H1 (cell line): Measurements from ENCODE around the gene ICAM2. TPM values are rescaled to one million over a fixed set of nuclear protein-coding genes. Genes with fewer than 3 reads are reported as not detected.

Source experiments
- CTCF ChIA-PET: fragments of 300-600 bp; sonication (Branson Sonifier 250); formaldehyde crosslinking; loops from one replicate; lab custom pipeline; 2021; ENCODE audit not compliant: partially characterized antibody; lab: Charles Lee
- POLR2A ChIA-PET: fragments of 300-600 bp; sonication (Branson Sonifier 250); formaldehyde crosslinking; loops from one replicate; lab custom pipeline; 2021; ENCODE audit warnings: inconsistent platforms; ENCODE audit not compliant: partially characterized antibody; lab: Charles Lee
- DNase-seq, 2 experiments: peaks; one replicate each; pipeline versions ENCODE4 v3.0.0 to v3.0.0-alpha.2; 2010 to 2022; ENCODE audit warnings: low spot score in 2 of 2, low read depth in 1 of 2, mixed read lengths in 1 of 2
- FAIRE-seq: peaks from 2 replicates; lab custom pipeline; 2011; peaks lifted over from hg19 to GRCh38; lab: Jason Lieb, UNC
- H2AFZ ChIP-seq: 2 replicates; pipeline ENCODE4 v1.8.1; 2012; ENCODE audit warnings: low read length, inconsistent platforms
- H2AK5ac ChIP-seq: 2 replicates; pipeline ENCODE4 v1.6.1; 2013; ENCODE audit warnings: low read depth, low read length
- H2BK120ac ChIP-seq: replicated peaks from 2 replicates; pipeline ENCODE3; 2013; ENCODE audit warnings: low read depth, low read length, inconsistent platforms
- H2BK12ac ChIP-seq: 2 replicates; pipeline ENCODE4 v1.6.1; 2013; ENCODE audit warnings: low read depth, low read length
- H2BK15ac ChIP-seq: 2 replicates; pipeline ENCODE4 v1.6.1; 2013; ENCODE audit warnings: low read length
- H2BK20ac ChIP-seq: 2 replicates; pipeline ENCODE4 v1.6.1; 2013; ENCODE audit warnings: low read length
- H2BK5ac ChIP-seq: 2 replicates; pipeline ENCODE4 v1.6.1; 2013; ENCODE audit warnings: low read depth, low read length
- H3K14ac ChIP-seq: 2 replicates; pipeline ENCODE4 v1.6.1; 2013; ENCODE audit warnings: inconsistent platforms; ENCODE audit not compliant: insufficient read length
- H3K18ac ChIP-seq: 2 replicates; pipeline ENCODE4 v1.6.1; 2013; ENCODE audit warnings: low read length; ENCODE audit errors: extremely low read depth
- H3K23ac ChIP-seq: 2 replicates; pipeline ENCODE4 v1.6.1; 2013; ENCODE audit warnings: inconsistent platforms; ENCODE audit not compliant: insufficient read length
- H3K23me2 ChIP-seq: 2 replicates; pipeline ENCODE4 v1.6.1; 2013; ENCODE audit warnings: low read depth, low read length
- H3K27ac ChIP-seq: 2 replicates; pipeline ENCODE4 v1.6.1; 2011; ENCODE audit warnings: low read depth, low read length, inconsistent platforms
- H3K27me3 ChIP-seq, 4 experiments: replicated peaks in 1 of 4; 1 replicate in 1 of 4; 2 replicates in 3 of 4; pipeline versions ENCODE4 v1.6.1 to v1.8.1; 2011 to 2013; ENCODE audit warnings: low read length in 3 of 4, mild to moderate bottlenecking in 3 of 4, inconsistent platforms in 2 of 4, mixed read lengths in 2 of 4, moderate library complexity in 1 of 4; ENCODE audit not compliant: control insufficient read depth in 3 of 4, insufficient read depth in 3 of 4; ENCODE audit errors: extremely low read depth in 1 of 4
- H3K36me3 ChIP-seq, 4 experiments: 2 replicates each; pipeline versions ENCODE4 v1.6.1 to v1.8.1; 2011 to 2013; ENCODE audit warnings: mild to moderate bottlenecking in 4 of 4, low read length in 3 of 4, moderate library complexity in 2 of 4, control low read depth in 1 of 4, inconsistent platforms in 1 of 4; ENCODE audit not compliant: insufficient read depth in 4 of 4, control insufficient read depth in 2 of 4
- H3K4ac ChIP-seq: replicated peaks from 2 replicates; pipeline ENCODE3; 2013; ENCODE audit warnings: low read length, low read depth, mixed read lengths, inconsistent platforms; ENCODE audit not compliant: insufficient read length
- H3K4me1 ChIP-seq, 4 experiments: replicated peaks in 1 of 4; 1 replicate in 1 of 4; 2 replicates in 3 of 4; pipeline versions ENCODE4 v1.6.1 to v1.8.1; 2011 to 2013; ENCODE audit warnings: low read length in 3 of 4, inconsistent platforms in 2 of 4, mixed read lengths in 1 of 4; ENCODE audit not compliant: insufficient read depth in 4 of 4, control insufficient read depth in 3 of 4
- H3K4me2 ChIP-seq, 2 experiments: 2 replicates each; pipeline versions ENCODE4 v1.6.1 to v1.8.1; 2011 to 2013; ENCODE audit warnings: low read depth in 2 of 2, low read length in 2 of 2, control low read depth in 1 of 2, inconsistent platforms in 1 of 2, mild to moderate bottlenecking in 1 of 2; ENCODE audit not compliant: insufficient read depth in 1 of 2
- H3K4me3 ChIP-seq, 4 experiments: fragments of 200-600, 300-600 bp in 1 of 4; sonication (generic), shearing (Covaris generic), sonication (Bioruptor Twin) in 1 of 4; 2 replicates each; pipeline versions ENCODE4 v1.5.1 to v1.8.1; 2011 to 2016; ENCODE audit warnings: low read length in 4 of 4, low read depth in 3 of 4, control low read depth in 2 of 4, inconsistent platforms in 2 of 4, mild to moderate bottlenecking in 2 of 4, mixed read lengths in 1 of 4, moderate library complexity in 1 of 4; ENCODE audit not compliant: insufficient read depth in 2 of 4; ENCODE audit errors: extremely low read depth in 1 of 4
- H3K56ac ChIP-seq: replicated peaks from 2 replicates; pipeline ENCODE3; 2013; ENCODE audit warnings: low read depth, mild to moderate bottlenecking, mixed read lengths, low read length, inconsistent platforms; ENCODE audit not compliant: insufficient read length
- H3K79me1 ChIP-seq: 2 replicates; pipeline ENCODE4 v1.6.1; 2013; ENCODE audit warnings: low read depth, low read length, control low read depth
- H3K79me2 ChIP-seq, 2 experiments: 2 replicates each; pipeline versions ENCODE4 v1.6.1 to v1.8.1; 2012 to 2013; ENCODE audit warnings: low read length in 2 of 2, mild to moderate bottlenecking in 2 of 2, inconsistent platforms in 1 of 2; ENCODE audit not compliant: insufficient read depth in 2 of 2, control insufficient read depth in 1 of 2
- H3K9ac ChIP-seq, 4 experiments: replicated peaks in 1 of 4; 1 replicate in 1 of 4; 2 replicates in 3 of 4; pipeline versions ENCODE4 v1.6.1 to v1.8.1; 2011 to 2013; ENCODE audit warnings: low read depth in 3 of 4, low read length in 3 of 4, control low read depth in 2 of 4, mild to moderate bottlenecking in 2 of 4, moderate library complexity in 2 of 4, inconsistent platforms in 1 of 4; ENCODE audit errors: extremely low read depth in 1 of 4
- H3K9me3 ChIP-seq, 2 experiments: 2 replicates each; pipeline versions ENCODE4 v1.6.1 to v1.8.1; 2012 to 2013; ENCODE audit warnings: mild to moderate bottlenecking in 2 of 2, moderate library complexity in 2 of 2, control low read depth in 1 of 2, inconsistent platforms in 1 of 2, low read depth in 1 of 2, low read length in 1 of 2, mixed read lengths in 1 of 2; ENCODE audit not compliant: insufficient read depth in 2 of 2
- H4K20me1 ChIP-seq, 2 experiments: replicated peaks in 1 of 2; 2 replicates each; pipeline versions ENCODE3 to v1.8.1; 2011 to 2013; ENCODE audit warnings: inconsistent platforms in 2 of 2, low read length in 2 of 2, mild to moderate bottlenecking in 1 of 2; ENCODE audit not compliant: insufficient read depth in 2 of 2, control insufficient read depth in 1 of 2
- H4K5ac ChIP-seq: 2 replicates; pipeline ENCODE4 v1.6.1; 2013; ENCODE audit warnings: low read length, low read depth, mixed read lengths, inconsistent platforms; ENCODE audit not compliant: insufficient read length
- H4K8ac ChIP-seq: 2 replicates; pipeline ENCODE4 v1.8.0; 2013; ENCODE audit warnings: mild to moderate bottlenecking, moderate library complexity, low read length, inconsistent platforms; ENCODE audit not compliant: insufficient read depth; ENCODE audit errors: extremely low read depth
- H4K91ac ChIP-seq: replicated peaks from 2 replicates; pipeline ENCODE3; 2013; ENCODE audit warnings: low read length, mixed read lengths, inconsistent platforms; ENCODE audit not compliant: insufficient read length
- CHD1 ChIP-seq: IDR thresholded peaks from 2 replicates; pipeline ENCODE4 v1.6.1; 2012; ENCODE audit warnings: low read depth, low read length, improper control_type of control experiment
- CTBP2 ChIP-seq: IDR thresholded peaks from 2 replicates; pipeline ENCODE4 v1.7.0; 2011; ENCODE audit warnings: borderline replicate concordance, mild to moderate bottlenecking, moderate library complexity, mixed read lengths, low read length; ENCODE audit not compliant: insufficient read depth, insufficient read length
- EZH2 ChIP-seq: fragments of 200-600 bp; sonication (generic); IDR thresholded peaks from 2 replicates; pipeline ENCODE4 v1.7.1; 2012; ENCODE audit warnings: low read depth, mild to moderate bottlenecking, moderate library complexity, low read length, inconsistent platforms; ENCODE audit not compliant: severe bottlenecking
- GTF2F1 ChIP-seq: IDR thresholded peaks from 2 replicates; pipeline ENCODE4 v1.6.1; 2012; ENCODE audit warnings: low read depth, low read length, improper control_type of control experiment, borderline replicate concordance
- JUND ChIP-seq: IDR thresholded peaks from 2 replicates; pipeline ENCODE4 v1.6.1; 2011; ENCODE audit warnings: mild to moderate bottlenecking, improper control_type of control experiment, low read length
- POLR2AphosphoS5 ChIP-seq: IDR thresholded peaks from 2 replicates; pipeline ENCODE4 v1.6.1; 2011; ENCODE audit warnings: low read depth, low read length
- RBBP5 ChIP-seq: IDR thresholded peaks from 2 replicates; pipeline ENCODE4 v1.7.1; 2012; ENCODE audit warnings: low read depth, mild to moderate bottlenecking, inconsistent platforms, low read length, moderate library complexity, borderline replicate concordance
- RNF2 ChIP-seq: fragments of 200-900, 300-1000 bp; sonication (generic); IDR thresholded peaks from 2 replicates; pipeline ENCODE4 v1.7.1; 2016; ENCODE audit warnings: borderline replicate concordance, low read depth, mild to moderate bottlenecking, antibody characterized with exemption, low read length; ENCODE audit not compliant: poor library complexity, severe bottlenecking; ENCODE audit errors: missing control alignments
- SIRT6 ChIP-seq: IDR thresholded peaks from one replicate; pipeline ENCODE4 v1.7.1; 2012; ENCODE audit warnings: low read length, inconsistent platforms
- SP4 ChIP-seq: IDR thresholded peaks from 2 replicates; pipeline ENCODE4 v1.6.1; 2012; ENCODE audit warnings: low read length, inconsistent platforms
- TAF1 ChIP-seq: IDR thresholded peaks from 2 replicates; pipeline ENCODE4 v1.6.1; 2011; ENCODE audit warnings: mild to moderate bottlenecking, low read depth, low read length
- ZNF274 ChIP-seq: IDR thresholded peaks from 2 replicates; pipeline ENCODE4 v1.7.0; 2012; ENCODE audit warnings: low read length, borderline replicate concordance; ENCODE audit errors: extremely low read depth
- WGBS, 2 experiments: shearing (Covaris generic) in 1 of 2; methylation state at CpG; one replicate each; pipeline versions ENCODE4 v1.1.6 to v1.1.7; 2013 to 2015; ENCODE audit warnings: low lambda C conversion rate in 2 of 2, mixed read lengths in 2 of 2, inconsistent platforms in 1 of 2, low coverage in 1 of 2, missing lambda C conversion rate in 1 of 2; ENCODE audit not compliant: insufficient replicate concordance in 2 of 2, insufficient coverage in 1 of 2, insufficient read length in 1 of 2; ENCODE audit errors: extremely low coverage in 1 of 2, missing lambda C conversion rate in 1 of 2; 5-methylcytosine and 5-hydroxymethylcytosine counted together
- polyA plus RNA-seq, 7 experiments: library from polyadenylated mRNA; depleted of rRNA in 3 of 7; stranded (reverse) in 5 of 7; unstranded in 2 of 7; fragments of >200 nt in 5 of 7; fragments of 200-250 nt in 2 of 7; gene quantifications; 1 replicate in 5 of 7; 2 replicates in 1 of 7; 4 replicates in 1 of 7; pipeline versions ENCODE4 v1.2.1 to v1.2.3, GENCODE V29; 2011 to 2013; ENCODE audit warnings: missing spikeins in 2 of 7, mixed read lengths in 2 of 7
- total RNA-seq: library from RNA; stranded (reverse); fragmentation: NEBNext Ultra II Directional; extraction: Animal tissue kit (Norgen Biotek cat#: 25700); gene quantifications from 2 replicates; pipeline ENCODE4 v1.2.1, GENCODE V29; 2021
- TF ChIP-seq, protein P1 (sequence below): IDR thresholded peaks from 2 replicates; pipeline ENCODE4 v1.6.1; 2012; ENCODE audit warnings: low read length, inconsistent platforms

Gene ICAM2
- total and polyA plus RNA-seq, 2 of the 8 experiments (the other 6 are each of a cell fraction or from before 2014, with no cell fraction given): 0.45 to 0.63 TPM

DNA sequence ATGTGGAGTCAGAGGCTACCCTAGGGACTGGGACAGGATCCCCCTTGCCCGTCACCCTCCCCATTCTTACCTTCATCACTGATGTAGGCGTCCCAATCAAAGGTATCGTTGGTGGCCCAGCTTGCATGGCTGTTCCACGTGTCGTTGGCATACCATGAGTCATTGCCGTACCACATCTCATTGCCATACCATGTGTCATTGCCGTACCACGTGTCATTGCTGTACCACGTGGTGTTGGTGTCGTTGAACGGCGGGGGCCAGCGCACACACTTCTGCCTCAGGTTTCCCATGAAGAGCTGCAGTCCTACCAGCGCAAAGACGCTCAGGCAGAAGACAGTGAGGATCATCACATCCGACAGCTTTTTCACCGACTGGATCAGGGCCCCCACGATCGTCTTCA, 52.5 kb downstream of the ICAM2 start:
- no peak overlapping the region for H3K23ac ChIP-seq
- no peak for TF ChIP-seq GTF2F1
- no peak for TF ChIP-seq SIRT6
- TF ChIP-seq CHD1: no peak
- no peak for TF ChIP-seq ZNF274
- TF ChIP-seq POLR2AphosphoS5: no peak
- TF ChIP-seq, protein P1, sequence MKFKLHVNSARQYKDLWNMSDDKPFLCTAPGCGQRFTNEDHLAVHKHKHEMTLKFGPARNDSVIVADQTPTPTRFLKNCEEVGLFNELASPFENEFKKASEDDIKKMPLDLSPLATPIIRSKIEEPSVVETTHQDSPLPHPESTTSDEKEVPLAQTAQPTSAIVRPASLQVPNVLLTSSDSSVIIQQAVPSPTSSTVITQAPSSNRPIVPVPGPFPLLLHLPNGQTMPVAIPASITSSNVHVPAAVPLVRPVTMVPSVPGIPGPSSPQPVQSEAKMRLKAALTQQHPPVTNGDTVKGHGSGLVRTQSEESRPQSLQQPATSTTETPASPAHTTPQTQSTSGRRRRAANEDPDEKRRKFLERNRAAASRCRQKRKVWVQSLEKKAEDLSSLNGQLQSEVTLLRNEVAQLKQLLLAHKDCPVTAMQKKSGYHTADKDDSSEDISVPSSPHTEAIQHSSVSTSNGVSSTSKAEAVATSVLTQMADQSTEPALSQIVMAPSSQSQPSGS: no peak
- TF ChIP-seq TAF1: no peak
- TF ChIP-seq EZH2: no peak
- TF ChIP-seq RNF2: no peak
- TF ChIP-seq RBBP5: no peak
- TF ChIP-seq CTBP2: no peak
- TF ChIP-seq JUND: no peak
- TF ChIP-seq SP4: no peak

More for the DNA sequence above, 52.5 kb downstream of the ICAM2 start:
- 91% methylated on average over 19 of the region's 19 CpGs; no CpG with 5 or more reads in 1 of the 2 experiments for WGBS, 2 experiments
- no peak overlapping the region for H3K27ac ChIP-seq
- H2BK20ac ChIP-seq: no peak overlapping the region
- no peak overlapping the region for H4K91ac ChIP-seq
- no peaks in the 10 kb centered on the region; a peak in 1 of 4 replicates for H3K9me3 ChIP-seq
- H2BK15ac ChIP-seq: no peak overlapping the region; the same call in 1 of the 2 replicates
- POLR2A ChIA-PET: no interaction called here
- no peak overlapping the region for H3K18ac ChIP-seq
- no peak overlapping the region for H2BK5ac ChIP-seq
- H3K9ac ChIP-seq: no peak overlapping the region
- no peak overlapping the region for H2BK120ac ChIP-seq
- CTCF ChIA-PET: interaction anchor here (0.5 to 3.8 kb wide), 10 partner anchors 12 to 61 kb away, joined by 3 to 16 read pairs (median 5); partner anchors contain the start of gene GH1
- H3K4ac ChIP-seq: no peak overlapping the region
- FAIRE-seq: no peak
- H4K20me1 ChIP-seq: no peaks in the 10 kb centered on the region
- H2AK5ac ChIP-seq: no peak overlapping the region
- H2BK12ac ChIP-seq: no peak overlapping the region
- H3K4me2 ChIP-seq: no peak overlapping the region
- no peak overlapping the region for H4K5ac ChIP-seq
- H3K79me1 ChIP-seq: no peaks in the 10 kb centered on the region
- no peak overlapping the region for H2AFZ ChIP-seq
- H3K4me3 ChIP-seq: no peak overlapping the region
- H4K8ac ChIP-seq: no peak overlapping the region; the same call in 1 of the 2 replicates
- no peak for DNase-seq
- H3K79me2 ChIP-seq: no peaks in the 10 kb centered on the region
- H3K27me3 ChIP-seq: no peaks in the 10 kb centered on the region
- H3K14ac ChIP-seq: no peak overlapping the region
- H3K23me2 ChIP-seq: no peaks in the 10 kb centered on the region
- no peak overlapping the region for H3K56ac ChIP-seq
- H3K4me1 ChIP-seq: no peaks in the 10 kb centered on the region; a peak in 1 of 7 replicates
- H3K36me3 ChIP-seq: no peaks in the 10 kb centered on the region
